ENCODE data around the gene SGMS1. TPM values are rescaled to one million over a fixed set of nuclear protein-coding genes. Genes with fewer than 3 reads are reported as not detected.

SGMS1 gene
- total RNA-seq, 1 donor from 2014 or later: 20.8 TPM

- no peak for ATAC-seq
Observed at GRCh38 chr10:50635286-50635685, 11.5 kb upstream of the SGMS1 start.

DNA sequence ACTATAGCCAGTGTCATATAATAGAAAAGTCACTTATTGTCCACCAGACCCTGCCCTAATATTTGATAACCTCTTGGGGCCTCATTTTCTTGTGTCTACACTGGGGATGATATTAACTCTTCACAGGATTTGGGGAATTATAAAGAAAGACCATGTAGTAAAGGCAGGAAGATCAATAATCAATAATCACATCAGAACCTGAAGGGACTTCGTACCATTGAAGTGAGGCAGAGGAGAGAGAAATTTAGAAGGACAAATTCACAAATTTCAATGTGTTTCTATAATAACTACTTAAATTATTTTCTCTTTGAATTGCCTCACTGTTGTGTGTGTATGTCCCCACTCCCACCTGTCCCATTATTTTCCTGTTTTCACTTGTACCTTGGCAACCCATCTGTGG, 10.7 kb upstream of the SGMS1 start:
- no peak for ATAC-seq

DNA sequence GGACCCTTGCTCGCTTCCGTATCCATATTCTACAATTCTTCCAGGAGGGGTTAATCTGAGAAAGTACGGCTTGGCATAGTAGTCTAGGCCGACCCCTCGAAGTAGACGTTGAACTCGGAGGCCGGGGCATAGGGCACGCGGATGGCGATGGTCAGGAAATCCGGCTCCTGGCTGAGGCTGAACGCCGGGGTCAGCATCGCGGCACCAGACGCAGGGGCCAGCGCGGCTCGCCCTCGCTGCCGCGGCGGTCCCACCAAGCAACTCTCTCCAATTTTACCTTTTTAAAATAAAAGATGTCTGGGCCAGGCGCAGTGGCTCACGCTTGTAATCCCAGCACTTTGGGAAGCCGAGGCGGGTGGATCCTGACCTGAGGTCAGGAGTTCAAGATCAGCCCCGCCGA, 7.3 kb upstream of the SGMS1 start:
- ATAC-seq: no peak

- ATAC-seq: peak; percentile 40
Observed at GRCh38 chr10:50629495-50630122, 5.9 kb upstream of the SGMS1 start.

DNA sequence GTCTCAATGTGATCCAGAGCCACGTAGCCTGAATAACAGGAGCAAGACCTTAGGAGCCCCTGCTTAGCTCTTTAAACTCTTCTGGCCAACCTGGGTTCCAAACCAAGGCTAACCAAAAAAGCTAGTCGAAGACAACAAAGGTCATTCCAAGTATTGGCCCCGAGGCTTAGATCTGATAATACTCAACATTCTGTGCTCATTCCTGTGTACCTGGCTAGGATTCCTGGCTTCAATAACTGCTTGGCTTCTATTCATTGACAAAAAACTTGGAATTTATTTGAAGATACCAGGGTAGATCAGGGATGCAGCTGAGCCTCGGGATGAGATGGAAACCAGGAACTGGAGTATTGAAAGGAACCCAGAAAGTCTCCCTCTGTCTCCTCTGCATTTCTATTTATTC, 4.1 kb upstream of the SGMS1 start:
- no peak for ATAC-seq

- ATAC-seq: no peak
Observed at GRCh38 chr10:50627443-50627842, 3.7 kb upstream of the SGMS1 start.

- ATAC-seq: no peak
Observed at GRCh38 chr10:50625649-50626132, 1.9 kb upstream of the SGMS1 start.

- ATAC-seq: peak; percentile 42
Observed at GRCh38 chr10:50624866-50625501, 1.2 kb upstream of the SGMS1 start.

GRCh38 chr10:50624413-50624865, 683 bp upstream of the SGMS1 start:
- peak; percentile 95 for ATAC-seq

GRCh38 chr10:50622706-50623662, 772 bp downstream of the SGMS1 start:
- peak; percentile 3 for ATAC-seq

DNA sequence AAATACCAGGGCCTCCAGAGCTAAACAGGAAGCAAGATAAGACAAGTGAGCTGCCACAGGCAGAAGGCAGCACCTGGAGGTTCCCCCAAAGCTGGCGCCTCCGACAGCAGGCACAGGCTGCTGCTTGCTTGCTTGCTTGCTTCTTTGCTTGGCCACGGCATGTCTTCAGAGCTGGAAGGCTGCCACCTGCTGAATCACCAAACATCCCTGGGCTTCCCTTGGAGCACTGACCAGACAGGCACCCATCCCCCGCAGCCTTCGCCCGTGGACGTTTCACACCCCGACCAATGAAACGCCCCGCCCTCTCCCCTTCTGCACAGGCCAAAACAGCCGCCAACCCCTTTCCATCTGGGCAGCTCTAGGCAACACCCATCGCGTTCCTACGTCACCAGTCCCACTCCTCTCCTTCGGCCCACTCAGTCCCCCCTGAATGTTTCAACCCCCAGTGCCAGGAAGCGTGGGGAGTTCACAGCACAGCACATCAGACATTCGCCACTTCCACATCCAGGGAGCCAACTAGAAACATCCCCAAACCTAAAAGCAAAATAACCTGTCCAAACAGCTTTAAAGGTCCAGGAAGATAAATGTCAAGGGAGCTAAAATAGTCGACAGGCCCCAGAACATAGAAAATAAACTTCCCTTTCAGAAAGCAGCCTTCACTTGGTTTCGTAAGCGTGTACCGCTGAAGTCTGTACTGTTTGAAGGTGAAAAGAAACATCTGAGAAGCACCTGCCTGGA, 1.6 kb downstream of the SGMS1 start:
- ATAC-seq: peak; percentile 47

DNA sequence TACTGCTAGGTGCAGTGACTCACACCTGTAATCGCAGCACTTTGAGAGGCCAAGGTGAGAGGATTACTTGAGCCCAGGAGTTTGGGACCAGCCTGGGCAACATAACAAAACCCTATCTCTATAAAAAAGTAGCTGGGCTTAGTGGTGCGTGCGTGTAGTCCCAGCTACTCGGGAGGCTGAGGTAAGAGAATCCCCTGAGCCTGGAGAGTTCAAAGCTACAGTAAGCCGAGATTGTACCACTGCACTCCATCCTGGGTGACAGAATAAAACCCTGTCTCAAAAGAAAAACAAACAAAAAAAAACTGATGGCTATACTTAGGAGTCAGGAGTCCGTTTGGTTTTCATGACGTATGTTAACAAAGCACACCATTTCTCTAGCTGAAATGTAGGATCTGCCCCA, 2.9 kb downstream of the SGMS1 start:
- ATAC-seq: no peak

DNA sequence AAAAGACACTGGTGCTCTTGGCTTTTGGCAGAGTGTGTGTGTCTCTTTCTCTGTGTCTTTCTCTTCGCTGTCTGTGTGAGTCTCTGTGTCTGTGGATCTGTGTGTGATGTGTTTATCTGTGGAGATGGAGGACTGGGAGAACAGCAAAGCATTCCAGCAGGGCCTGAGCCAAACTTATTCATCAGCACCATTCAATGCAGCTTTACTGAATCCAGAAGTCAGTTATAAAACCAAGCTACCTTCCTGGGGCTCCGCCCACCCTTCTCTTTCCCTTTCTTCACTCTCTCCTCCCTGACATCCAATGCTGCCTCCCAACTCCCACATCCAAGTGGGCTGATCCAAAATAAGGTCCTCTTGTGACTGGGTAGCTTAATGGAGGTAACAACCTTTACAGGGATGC, 3.9 kb downstream of the SGMS1 start:
- ATAC-seq: no peak

DNA sequence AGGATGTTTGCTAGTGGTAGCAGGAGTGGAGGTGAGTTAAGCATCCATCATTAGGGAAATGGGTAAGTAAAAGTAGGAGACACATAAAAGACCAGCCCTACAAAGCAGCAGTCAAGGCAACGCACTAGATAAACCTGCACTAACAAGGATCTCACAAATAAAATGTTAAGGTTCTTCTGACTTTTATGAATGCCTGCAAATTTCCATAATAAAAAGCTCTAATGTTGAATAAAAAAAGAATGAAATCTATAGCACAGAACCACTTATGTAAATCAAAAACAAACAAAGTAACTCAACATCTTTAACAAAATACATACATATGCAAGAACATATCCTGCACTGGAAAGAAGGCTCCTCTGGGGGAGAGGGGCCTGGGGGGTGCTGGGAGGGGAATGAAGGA, 4.6 kb downstream of the SGMS1 start:
- ATAC-seq: no peak

GRCh38 chr10:50618624-50619023, 5.1 kb downstream of the SGMS1 start:
- no peak for ATAC-seq

DNA sequence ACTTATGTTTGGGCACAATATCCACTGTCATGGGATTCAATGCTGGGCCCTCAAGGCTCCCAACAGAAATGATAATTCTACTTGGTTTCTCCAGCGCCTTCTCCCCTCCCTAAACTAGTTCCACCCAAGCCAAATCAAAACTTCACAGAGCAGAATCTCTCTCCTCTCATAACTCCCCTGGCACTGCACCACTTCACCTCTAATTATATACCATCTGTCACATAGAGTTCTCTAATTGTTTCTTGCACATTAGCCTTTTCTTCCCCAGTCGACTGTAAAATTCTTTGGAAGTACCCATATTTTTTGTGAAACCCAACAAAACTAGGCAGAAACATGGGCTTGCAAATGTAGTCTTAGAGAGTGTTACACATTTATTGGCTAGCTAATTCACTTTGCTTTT, 8.1 kb downstream of the SGMS1 start:
- no peak for ATAC-seq

- ATAC-seq: peak; percentile 77
Observed at GRCh38 chr10:50614444-50615137, 9.2 kb downstream of the SGMS1 start.

- ATAC-seq: peak; percentile 30
Observed at GRCh38 chr10:50613726-50614443, 9.9 kb downstream of the SGMS1 start.

GRCh38 chr10:50613150-50613549, 10.6 kb downstream of the SGMS1 start:
- no peak for ATAC-seq

DNA sequence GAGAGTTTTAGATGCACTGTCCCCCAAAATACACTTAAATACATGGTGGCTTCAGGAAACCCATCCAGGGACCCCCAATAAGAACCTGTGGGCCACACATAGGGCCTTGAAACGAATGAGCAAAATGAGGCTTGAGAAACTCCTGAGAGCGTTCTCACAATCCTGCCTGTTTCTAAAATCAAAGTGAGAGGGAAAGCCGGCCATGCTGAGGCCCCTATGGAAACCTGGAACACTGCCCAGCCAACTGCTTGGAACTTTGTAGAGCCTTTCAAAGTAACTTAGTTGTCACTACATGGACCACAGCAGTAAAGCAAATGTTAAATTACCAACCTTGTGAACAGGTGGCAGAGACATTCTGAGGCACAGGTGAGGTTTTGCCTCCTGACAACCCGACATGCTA, 13.4 kb downstream of the SGMS1 start:
- no peak for ATAC-seq

- no peak for ATAC-seq
Observed at GRCh38 chr10:50607356-50607925, 16.3 kb downstream of the SGMS1 start.

Data from esophagus mucosa (tissue), 1 donor.